ENCODE measurements around the gene SPTA1.

SPTA1 gene

GRCh38 chr1:158654571-158654970 is 31.9 kb downstream of the SPTA1 start:
- Histone ChIP-seq H3K79me2 (ENCODE audit: control insufficient read depth, low read length) (no peaks in the 10 kb centered on the region), H3K4me1 (ENCODE audit: control insufficient read depth, low read length) (peaks cover 8% of the 10 kb centered on the region), H3K9me3 (ENCODE audit: control insufficient read depth, insufficient read depth, low read length) (no peaks in the 10 kb centered on the region), H3K36me3 (ENCODE audit: control insufficient read depth, low read length) (no peaks in the 10 kb centered on the region), H3F3A (ENCODE audit: control insufficient read depth, insufficient read depth) (no peaks in the 10 kb centered on the region), H3K9me2 (replicated peaks; ENCODE audit: control insufficient read depth, low read length) (no peaks in the 10 kb centered on the region), H3K4me2 (ENCODE audit: low read length) (peak overlapping the region; percentile 39), H3K4me3 (ENCODE audit: low read length) (no peak overlapping the region), H3K27me3 (ENCODE audit: control insufficient read depth, low read length) (peaks cover 3% of the 10 kb centered on the region; the same call in 1 of the 2 replicates), H4K20me1 (ENCODE audit: control insufficient read depth, insufficient read depth, low read depth, low read length) (no peaks in the 10 kb centered on the region), H3K27ac (ENCODE audit: low read depth, low read length) (no peak overlapping the region)
- no peak for TF ChIP-seq EZH2phosphoT487 (IDR thresholded peaks at IDR 0.05; ENCODE audit: borderline replicate concordance, low read length)

GRCh38 chr1:158654086-158654485 is 32.4 kb downstream of the SPTA1 start:
- H3K27ac ChIP-seq (ENCODE audit: low read depth, low read length), result no peak overlapping the region
- H3F3A ChIP-seq (ENCODE audit: control insufficient read depth, insufficient read depth), result no peaks in the 10 kb centered on the region
- H3K9me2 ChIP-seq (replicated peaks; ENCODE audit: control insufficient read depth, low read length), result no peaks in the 10 kb centered on the region
- peaks cover 8% of the 10 kb centered on the region for H3K4me1 ChIP-seq (ENCODE audit: control insufficient read depth, low read length)
- peaks cover 3% of the 10 kb centered on the region; the same call in 1 of the 2 replicates for H3K27me3 ChIP-seq (ENCODE audit: control insufficient read depth, low read length)
- no peaks in the 10 kb centered on the region for H3K9me3 ChIP-seq (ENCODE audit: control insufficient read depth, insufficient read depth, low read length)
- no peak overlapping the region for H3K4me3 ChIP-seq (ENCODE audit: low read length)
- no peak for TF ChIP-seq EZH2phosphoT487 (IDR thresholded peaks at IDR 0.05; ENCODE audit: borderline replicate concordance, low read length)
- no peak for TF ChIP-seq CTCF (IDR thresholded peaks at IDR 0.05; ENCODE audit: low read depth, low read length, poor library complexity, severe bottlenecking)
- H3K4me2 ChIP-seq (ENCODE audit: low read length), result no peak overlapping the region
- H3K79me2 ChIP-seq (ENCODE audit: control insufficient read depth, low read length), result no peaks in the 10 kb centered on the region
- H3K36me3 ChIP-seq (ENCODE audit: control insufficient read depth, low read length), result no peaks in the 10 kb centered on the region
- no peaks in the 10 kb centered on the region for H4K20me1 ChIP-seq (ENCODE audit: control insufficient read depth, insufficient read depth, low read depth, low read length)

- no peak for TF ChIP-seq CTCF (IDR thresholded peaks at IDR 0.05; ENCODE audit: low read depth, low read length, poor library complexity, severe bottlenecking)
- no peak for TF ChIP-seq EZH2phosphoT487 (IDR thresholded peaks at IDR 0.05; ENCODE audit: borderline replicate concordance, low read length)
- no peaks in the 10 kb centered on the region for H3K79me2 ChIP-seq (ENCODE audit: control insufficient read depth, low read length)
- no peaks in the 10 kb centered on the region for H3K9me3 ChIP-seq (ENCODE audit: control insufficient read depth, insufficient read depth, low read length)
- no peaks in the 10 kb centered on the region for H3K9me2 ChIP-seq (replicated peaks; ENCODE audit: control insufficient read depth, low read length)
- H3F3A ChIP-seq (ENCODE audit: control insufficient read depth, insufficient read depth), result no peaks in the 10 kb centered on the region
- no peaks in the 10 kb centered on the region for H4K20me1 ChIP-seq (ENCODE audit: control insufficient read depth, insufficient read depth, low read depth, low read length)
- H3K36me3 ChIP-seq (ENCODE audit: control insufficient read depth, low read length), result no peaks in the 10 kb centered on the region
- peaks cover 3% of the 10 kb centered on the region; the same call in 1 of the 2 replicates for H3K27me3 ChIP-seq (ENCODE audit: control insufficient read depth, low read length)
- H3K4me3 ChIP-seq (ENCODE audit: low read length), result no peak overlapping the region
- no peak overlapping the region for H3K27ac ChIP-seq (ENCODE audit: low read depth, low read length)
- no peak overlapping the region for H3K4me2 ChIP-seq (ENCODE audit: low read length)
- H3K4me1 ChIP-seq (ENCODE audit: control insufficient read depth, low read length), result peaks cover 8% of the 10 kb centered on the region
Measured at GRCh38 chr1:158652721-158653334, 33.7 kb downstream of the SPTA1 start.

- no peaks in the 10 kb centered on the region for H3F3A ChIP-seq (ENCODE audit: control insufficient read depth, insufficient read depth)
- H3K4me2 ChIP-seq (ENCODE audit: low read length), result no peak overlapping the region
- H3K79me2 ChIP-seq (ENCODE audit: control insufficient read depth, low read length), result no peaks in the 10 kb centered on the region
- no peak overlapping the region for H3K27ac ChIP-seq (ENCODE audit: low read depth, low read length)
- H3K27me3 ChIP-seq (ENCODE audit: control insufficient read depth, low read length), result no peaks in the 10 kb centered on the region
- no peaks in the 10 kb centered on the region for H4K20me1 ChIP-seq (ENCODE audit: control insufficient read depth, insufficient read depth, low read depth, low read length)
- no peak overlapping the region for H3K4me3 ChIP-seq (ENCODE audit: low read length)
- H3K9me2 ChIP-seq (replicated peaks; ENCODE audit: control insufficient read depth, low read length), result no peaks in the 10 kb centered on the region
- H3K4me1 ChIP-seq (ENCODE audit: control insufficient read depth, low read length), result no peaks in the 10 kb centered on the region
- H3K36me3 ChIP-seq (ENCODE audit: control insufficient read depth, low read length), result no peaks in the 10 kb centered on the region
- TF ChIP-seq CTCF (IDR thresholded peaks at IDR 0.05; ENCODE audit: low read depth, low read length, poor library complexity, severe bottlenecking), result no peak
- no peak for TF ChIP-seq EZH2phosphoT487 (IDR thresholded peaks at IDR 0.05; ENCODE audit: borderline replicate concordance, low read length)
- no peaks in the 10 kb centered on the region for H3K9me3 ChIP-seq (ENCODE audit: control insufficient read depth, insufficient read depth, low read length)
Measured at GRCh38 chr1:158649052-158649451, 37.5 kb downstream of the SPTA1 start.
